Kasumi-1 (cell line): Measurements from ENCODE around the gene LRRC43.
"Not testable (repeated sequence)": the region's sequence is repeated elsewhere in the genome, so short reads cannot be mapped to it uniquely, and the experiment has no call there.

Experiments
- DNase-seq, 2 experiments: peaks; one replicate each; lab custom pipeline; 2025; lab: John Stamatoyannopoulos, UW

The LRRC43 gene

GRCh38 chr12:122158700-122159285, 24.1 kb upstream of the LRRC43 start:
- DNase-seq, result no peak

GRCh38 chr12:122159882-122160281, 23.0 kb upstream of the LRRC43 start:
- no peak for DNase-seq

DNA sequence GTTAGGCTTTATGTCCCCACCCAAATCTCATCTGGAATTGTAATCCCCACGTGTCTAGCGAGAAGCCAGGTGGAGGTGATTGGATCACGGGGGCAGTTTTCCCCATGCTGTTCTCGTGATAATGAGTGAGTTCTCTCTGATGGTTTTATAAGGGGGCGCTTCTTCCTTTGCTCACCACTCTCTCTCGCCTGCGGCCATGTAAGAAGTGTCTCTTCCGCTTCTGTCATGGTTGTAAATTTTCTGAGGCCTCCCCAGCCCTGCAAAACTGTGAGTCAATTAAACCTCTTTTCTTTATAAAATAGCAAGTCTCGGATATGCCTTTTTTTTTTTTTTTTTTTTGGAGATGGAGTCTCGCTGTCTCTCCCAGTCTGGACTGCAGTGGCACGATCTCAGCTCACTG, 22.2 kb upstream of the LRRC43 start:
- no peak for DNase-seq

DNA sequence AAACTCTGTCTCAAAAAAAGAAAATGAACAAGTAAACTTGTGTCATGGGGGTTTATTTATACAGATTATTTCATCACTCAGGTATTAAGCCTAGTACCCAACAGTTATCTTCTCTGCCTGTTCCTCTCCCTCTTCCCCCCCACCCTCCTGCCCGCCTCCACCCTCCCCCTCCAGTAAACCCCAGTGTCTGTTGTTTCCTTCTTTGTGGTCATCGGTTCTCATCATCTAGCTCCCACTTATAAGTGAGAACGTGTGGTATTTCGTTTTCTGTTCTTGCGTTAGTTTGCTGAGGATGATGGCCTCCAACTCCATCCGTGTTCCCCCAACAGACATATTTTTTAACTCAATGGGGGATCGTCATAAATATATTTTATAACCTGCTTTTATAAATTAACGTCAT, 21.2 kb upstream of the LRRC43 start:
- DNase-seq, result no peak

DNA sequence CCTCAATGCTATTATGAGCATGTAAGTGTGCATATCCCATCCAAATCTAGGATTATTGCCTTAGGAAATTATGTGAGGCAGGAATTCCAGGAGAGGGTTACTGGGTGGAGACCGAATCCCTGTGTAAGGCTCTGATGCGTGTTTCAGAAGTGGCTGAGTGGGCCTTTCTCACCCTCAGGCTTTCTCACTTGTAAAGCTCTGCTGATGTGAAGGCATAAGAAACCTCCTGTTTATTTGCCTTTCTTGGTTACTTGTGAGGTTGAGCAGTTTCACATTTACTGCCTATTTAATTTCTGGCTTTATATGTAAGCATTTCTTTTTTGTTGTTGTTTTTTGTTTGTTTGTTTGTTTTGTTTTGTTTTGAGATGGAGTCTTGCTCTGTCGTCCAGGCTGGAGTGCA, 19.9 kb upstream of the LRRC43 start:
- DNase-seq, result no peak

GRCh38 chr12:122166422-122167349, 16.2 kb upstream of the LRRC43 start:
- no peak for DNase-seq

DNA sequence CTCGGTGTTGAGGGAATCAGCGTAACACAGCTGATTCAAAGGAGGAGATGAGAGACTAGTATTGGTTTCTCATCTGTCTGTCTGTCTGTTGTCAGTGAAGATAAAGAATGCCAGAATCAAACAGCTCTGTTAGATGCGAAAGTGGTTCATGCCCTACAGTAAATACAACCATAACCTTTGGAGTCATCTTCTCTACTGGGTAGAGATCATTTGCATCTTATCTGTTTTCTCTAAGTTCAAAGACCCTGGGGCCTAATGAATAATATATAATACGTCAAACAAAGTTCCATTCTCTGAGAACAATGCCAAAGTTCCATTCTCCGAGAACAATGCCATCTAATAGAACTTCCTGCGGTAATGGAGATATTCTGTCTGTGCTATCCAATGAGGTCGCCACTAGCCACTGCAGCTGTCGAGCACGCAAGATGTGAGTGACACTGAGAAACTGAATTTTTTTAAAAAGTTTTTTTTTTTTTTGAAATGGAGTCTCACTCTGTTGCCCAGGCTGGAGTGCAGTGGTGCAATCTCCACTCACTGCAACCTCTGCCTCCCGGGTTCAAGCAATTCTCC, 15.5 kb upstream of the LRRC43 start:
- DNase-seq, result no peak

- DNase-seq, result no peak
Observed at GRCh38 chr12:122168492-122168891, 14.4 kb upstream of the LRRC43 start.

- no peak for DNase-seq
Observed at GRCh38 chr12:122171399-122171798, 11.5 kb upstream of the LRRC43 start.

DNA sequence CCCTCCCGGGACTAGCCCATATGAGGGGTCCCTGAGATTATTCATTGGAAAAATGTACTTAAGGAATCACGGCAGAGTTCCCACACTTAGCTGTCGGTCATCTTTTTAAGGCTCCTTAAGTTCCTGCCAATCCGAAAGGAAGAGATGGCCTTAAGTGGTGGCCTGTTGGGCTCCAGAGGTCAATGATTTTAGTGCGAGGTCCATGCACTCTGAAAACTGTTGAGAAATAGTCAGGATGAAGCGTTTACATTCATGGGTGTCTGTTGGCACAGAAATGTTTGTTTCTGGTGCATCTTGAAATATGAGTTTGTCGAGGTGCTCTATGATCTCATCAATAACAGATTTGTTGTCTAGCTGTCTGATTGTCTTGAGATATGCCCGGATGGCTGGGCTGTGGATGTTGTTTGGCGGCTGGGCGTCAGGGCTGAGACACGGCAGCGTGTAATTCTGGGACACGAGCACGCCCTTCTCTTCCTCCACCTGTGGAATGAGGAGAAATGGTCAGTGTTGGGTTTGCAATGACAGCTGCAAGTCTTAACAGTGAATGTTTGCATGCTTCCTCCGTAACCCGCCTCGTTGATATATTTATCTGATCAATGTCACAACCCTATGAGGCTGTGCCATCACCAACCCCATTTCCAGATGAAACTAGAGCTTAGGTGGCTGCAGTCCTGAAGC, 10.5 kb upstream of the LRRC43 start:
- DNase-seq, result no peak

- DNase-seq, result no peak
Observed at GRCh38 chr12:122174155-122174845, 8.6 kb upstream of the LRRC43 start, which contains the start of gene IL31. Gene IL31, minus strand, starts transcription at chr12:122174221. Its CDS starts 49 bp downstream, at chr12:122174172.

- not testable (repeated sequence) for DNase-seq
Observed at GRCh38 chr12:122176473-122176872, 6.5 kb upstream of the LRRC43 start.

DNA sequence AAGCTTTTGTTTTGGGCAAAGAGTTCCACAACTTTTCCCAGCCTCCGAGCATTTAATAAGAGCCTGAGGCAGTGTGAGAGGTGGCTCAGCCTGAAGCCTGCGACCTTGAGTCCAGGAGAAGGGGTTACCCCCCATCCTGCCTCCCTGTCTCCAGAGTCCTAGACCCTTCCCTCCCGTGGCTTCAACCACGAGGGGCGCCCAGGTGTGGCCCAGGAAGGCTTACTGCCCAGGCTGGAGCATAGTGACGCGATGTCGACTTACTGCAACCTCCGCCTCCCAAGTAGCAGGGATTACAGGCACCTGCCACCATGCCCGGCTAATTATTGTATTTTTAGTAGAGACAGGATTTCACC, 641 bp downstream of the LRRC43 start:
- DNase-seq, result no peak

DNA sequence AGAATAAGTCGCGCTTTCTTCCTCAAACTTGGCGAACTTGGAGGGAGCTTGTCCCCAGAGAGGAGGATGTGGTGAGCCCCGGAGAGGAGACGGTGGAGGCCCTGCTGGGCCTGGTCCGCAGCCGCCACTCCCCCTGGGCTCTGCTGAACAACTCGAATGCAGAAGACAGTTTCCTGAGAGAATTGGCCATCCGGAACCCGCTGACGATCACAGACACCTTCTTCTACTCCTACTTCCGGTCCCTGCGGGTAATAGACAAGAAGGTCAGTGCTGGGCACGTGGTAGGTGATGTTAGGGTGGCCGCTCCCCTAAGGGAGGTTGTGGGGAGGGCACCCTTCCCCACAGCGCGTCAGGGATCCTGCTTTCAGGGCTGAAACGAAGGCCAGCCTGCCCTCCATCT, 1.6 kb downstream of the LRRC43 start:
- peak; percentile 81 to 90 for DNase-seq

GRCh38 chr12:122185079-122185478, 2.2 kb downstream of the LRRC43 start:
- DNase-seq, result no peak

- DNase-seq, result no peak
Observed at GRCh38 chr12:122185494-122186082, 2.7 kb downstream of the LRRC43 start.

DNA sequence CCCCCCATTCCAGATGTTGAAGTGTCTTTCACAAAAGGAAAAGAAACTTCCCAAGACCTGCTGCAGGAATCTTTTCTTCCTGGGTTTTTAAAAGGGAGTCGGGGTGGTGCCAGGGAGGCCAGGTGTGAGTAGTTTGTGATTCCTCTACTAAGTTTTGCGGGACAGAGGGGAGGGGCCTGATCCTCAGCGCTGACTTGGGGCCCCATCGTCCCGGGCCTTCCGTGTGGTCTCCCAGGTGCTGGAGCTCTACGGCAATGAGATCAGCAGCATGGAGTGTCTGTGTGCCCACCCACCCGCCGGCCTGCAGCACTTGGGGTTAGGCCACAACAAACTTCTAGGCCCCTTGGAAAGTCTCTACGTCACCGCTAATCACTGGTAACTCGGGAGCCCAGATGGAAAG, 4.5 kb downstream of the LRRC43 start:
- DNase-seq, result no peak

DNA sequence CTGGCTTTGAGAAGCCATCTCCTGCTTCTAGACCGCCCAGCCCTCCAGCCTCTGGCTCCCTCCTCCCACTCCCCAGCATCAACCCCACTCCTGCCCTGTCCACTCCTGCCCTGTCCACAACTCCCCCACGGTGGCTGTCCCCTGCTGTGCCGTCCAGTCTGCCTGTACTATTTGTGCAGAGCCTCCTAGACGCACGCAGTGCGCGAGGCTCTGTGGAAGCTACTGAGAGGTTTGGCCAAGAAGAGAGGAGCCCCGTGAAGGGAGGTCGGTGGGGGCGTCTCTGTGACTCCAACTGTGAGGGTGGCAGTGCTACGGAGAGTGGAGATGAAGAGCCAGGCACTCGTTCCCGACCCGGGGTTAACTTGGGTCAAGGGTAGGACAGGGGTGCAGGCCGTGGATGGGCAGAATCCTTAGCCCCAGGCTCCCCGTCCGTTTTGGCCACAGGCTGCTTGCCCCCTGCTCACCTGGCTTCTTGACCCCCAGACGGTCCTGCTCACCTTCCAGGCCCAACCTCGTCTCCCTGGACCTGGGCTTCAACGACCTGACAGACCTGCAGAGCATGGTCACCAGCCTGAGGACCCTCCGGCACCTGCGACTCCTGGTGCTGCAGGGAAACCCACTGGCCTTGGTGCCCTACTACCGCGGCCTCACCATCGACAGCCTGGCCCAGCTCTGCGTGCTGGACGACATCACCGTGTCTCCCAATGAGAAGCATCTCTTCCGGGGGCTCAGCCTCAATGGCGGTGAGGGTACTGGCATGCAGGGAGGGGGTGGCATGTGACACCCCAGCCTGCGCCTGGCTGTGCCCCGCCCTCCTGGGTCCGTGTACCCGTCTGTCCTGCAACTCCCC, 6.9 kb downstream of the LRRC43 start:
- DNase-seq, result no peak

DNA sequence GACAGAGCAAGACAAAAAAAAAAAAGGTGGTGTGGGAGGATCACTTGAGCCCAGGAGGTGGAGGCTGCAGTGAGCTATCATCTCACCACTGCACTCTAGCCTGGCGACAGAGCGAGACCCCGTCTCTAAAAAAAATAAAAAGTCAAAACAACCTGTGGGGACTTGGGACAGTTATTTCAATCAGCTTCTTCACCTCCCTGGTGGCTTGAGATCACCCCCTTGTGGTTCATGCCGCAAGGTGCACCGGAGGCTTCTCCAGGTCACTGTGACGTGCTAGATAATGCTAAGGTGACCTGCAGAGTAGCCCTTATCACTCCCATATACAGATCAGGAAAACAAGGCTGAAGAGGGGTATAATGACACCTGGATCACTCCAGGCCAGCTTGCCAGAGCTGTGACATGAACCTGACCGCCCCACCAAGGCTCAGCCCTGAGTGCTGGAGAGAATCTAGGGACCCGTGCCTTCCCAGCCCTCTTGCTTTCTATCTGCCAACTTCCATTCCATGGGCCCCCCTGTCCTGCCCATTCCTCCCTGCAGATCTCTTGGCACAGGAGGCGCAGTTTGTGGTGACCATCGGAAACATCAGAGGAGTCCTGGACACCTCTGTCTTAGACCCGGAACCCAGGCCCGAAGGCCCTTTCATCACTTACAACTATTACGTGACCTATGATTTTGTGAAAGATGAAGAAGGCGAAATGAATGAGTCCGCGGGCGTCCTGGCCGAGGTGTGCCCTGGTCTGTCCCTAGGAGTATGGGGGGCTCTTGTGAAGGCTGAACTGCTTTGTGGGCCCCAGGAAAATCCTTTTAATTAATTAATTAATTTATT, 8.1 kb downstream of the LRRC43 start:
- peak; percentile 52 to 63 for DNase-seq

- DNase-seq, result no peak
Observed at GRCh38 chr12:122192441-122192840, 9.5 kb downstream of the LRRC43 start.
